Fibroblast of the aortic adventitia (primary cell): Measurements from ENCODE around the gene HOXA4. TPM values are rescaled to one million over a fixed set of nuclear protein-coding genes. Genes with fewer than 3 reads are reported as not detected.

Experiments
- DNase-seq: peaks from one replicate; pipeline ENCODE4 v3.0.0-alpha.2; 2010; ENCODE audit warnings: low read depth
- H3K4me3 ChIP-seq: 2 replicates; pipeline ENCODE4 v1.5.1; 2011; ENCODE audit warnings: low read depth, mild to moderate bottlenecking, control low read depth, low read length, moderate library complexity
- CTCF ChIP-seq: IDR thresholded peaks from 2 replicates; pipeline ENCODE4 v1.5.1; 2011; ENCODE audit warnings: mild to moderate bottlenecking, low read length, control low read depth, inconsistent platforms; ENCODE audit not compliant: insufficient read depth
- total RNA-seq: library from RNA; depleted of rRNA; stranded (reverse); fragments of >200 nt; gene quantifications from 2 replicates; pipeline ENCODE4 v1.2.3, GENCODE V29; 2012; ENCODE audit warnings: low replicate concordance

HOXA4 gene
- total RNA-seq, 1 donor: 0.99 TPM

DNA sequence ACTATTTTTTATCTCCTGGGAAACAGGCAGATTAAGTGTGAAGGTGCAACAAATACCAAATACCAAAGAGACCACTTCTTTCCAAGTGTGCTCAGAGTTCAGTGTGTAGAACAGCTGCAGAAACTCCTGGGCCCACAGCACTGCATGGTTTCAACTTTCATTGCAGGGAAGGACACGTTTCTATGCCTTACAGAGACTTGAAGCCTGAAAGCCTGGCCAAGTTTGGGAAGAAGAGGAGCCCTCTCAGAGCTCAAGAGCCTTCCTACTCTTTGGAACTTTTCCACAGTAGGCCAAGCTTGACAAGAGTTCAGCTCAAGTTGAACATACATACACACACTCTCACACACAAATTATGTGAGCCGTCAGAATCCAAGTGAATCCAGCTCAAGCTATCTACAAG is 2.5 kb downstream of the HOXA4 start:
- TF ChIP-seq CTCF: no peak
- H3K4me3 ChIP-seq: no peak overlapping the region
- DNase-seq: peak; percentile 59

GRCh38 chr7:27126596-27127327 is 3.8 kb downstream of the HOXA4 start:
- no peak for DNase-seq
- TF ChIP-seq CTCF: no peak
- no peak overlapping the region for H3K4me3 ChIP-seq

- DNase-seq: no peak
- TF ChIP-seq CTCF: no peak
- H3K4me3 ChIP-seq: no peak overlapping the region
These were observed 4.6 kb downstream of the HOXA4 start for GRCh38 chr7:27125986-27126394.

DNA sequence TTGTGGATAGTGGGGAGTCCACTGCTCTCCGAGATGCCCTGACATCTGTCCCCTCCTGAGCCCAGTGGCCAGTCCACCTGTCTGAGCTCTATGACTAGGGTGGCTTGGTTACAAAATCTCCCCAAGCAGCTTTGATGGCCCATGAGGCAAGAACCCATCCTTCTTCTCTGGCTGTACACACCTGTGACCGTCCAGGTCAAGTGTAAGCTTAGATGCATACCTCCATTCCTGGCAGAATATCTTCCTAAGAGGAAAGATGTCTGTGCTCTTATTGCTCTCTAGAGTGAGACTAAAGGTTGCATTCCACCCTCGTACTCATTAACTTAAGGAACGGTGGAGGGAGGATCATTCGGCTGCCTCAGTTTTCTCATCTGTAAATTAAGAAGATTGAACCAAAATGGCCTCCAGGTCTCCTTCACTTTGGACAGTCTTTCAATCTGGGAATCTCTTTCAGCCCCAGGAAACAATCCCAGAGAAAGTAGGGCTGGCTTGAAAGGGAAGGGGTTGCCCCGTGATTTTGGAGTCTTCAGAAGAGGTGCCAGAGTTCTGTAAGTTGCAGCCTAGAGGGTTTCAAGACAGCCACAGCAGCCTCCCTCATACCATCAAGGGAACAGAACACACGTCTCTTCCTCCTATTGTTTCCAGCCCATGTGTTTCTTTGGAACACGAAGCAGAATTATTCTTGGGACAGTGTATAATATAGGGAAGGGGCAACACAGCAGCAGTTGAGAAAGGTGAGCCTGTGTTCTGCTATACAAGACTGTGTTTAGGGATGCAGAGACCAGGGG is 5.5 kb downstream of the HOXA4 start:
- TF ChIP-seq CTCF: no peak
- H3K4me3 ChIP-seq: no peak overlapping the region
- no peak for DNase-seq

DNA sequence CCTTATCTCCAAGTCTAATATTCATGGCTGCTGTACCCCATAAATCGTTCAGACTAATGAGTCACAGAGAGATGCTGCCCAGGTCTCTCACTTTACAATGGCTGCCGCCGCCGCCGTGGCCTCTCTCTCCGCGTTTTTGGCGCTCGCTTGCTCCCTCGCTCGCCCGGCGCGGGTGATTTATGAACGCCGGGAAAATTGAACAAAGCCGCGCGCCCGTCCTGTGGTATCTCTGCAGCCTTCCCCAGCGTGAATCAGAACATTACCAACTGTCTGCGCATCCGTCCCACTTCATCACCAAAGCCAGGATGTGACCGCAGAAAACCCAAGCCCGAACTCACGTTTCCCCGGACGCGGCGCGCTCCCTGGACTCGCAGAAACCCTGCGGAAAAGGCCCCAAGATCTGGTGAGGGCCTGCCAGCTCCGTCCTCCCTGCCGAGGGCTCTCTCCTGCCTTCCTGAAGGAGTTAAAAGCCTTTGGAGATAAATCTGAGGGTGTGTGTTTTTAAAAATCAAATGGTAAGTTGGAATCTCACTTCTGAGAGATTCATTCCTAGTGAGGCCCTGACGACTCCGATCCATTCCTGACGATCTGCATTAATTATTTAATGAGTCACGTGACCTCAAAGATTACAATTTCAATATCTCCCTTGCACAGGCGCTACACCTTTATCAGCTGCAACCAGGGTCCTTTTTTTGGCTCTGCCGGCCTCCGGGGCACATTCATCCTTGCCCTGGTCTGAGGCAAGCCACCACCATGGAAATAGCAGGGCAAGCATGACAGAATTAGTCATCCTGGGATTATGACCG is 6.3 kb downstream of the HOXA4 start:
- no peak overlapping the region for H3K4me3 ChIP-seq
- DNase-seq: peak; percentile 73
- TF ChIP-seq CTCF: no peak

GRCh38 chr7:27123477-27124053 is 7.0 kb downstream of the HOXA4 start:
- peak overlapping the region; percentile 35 for H3K4me3 ChIP-seq
- TF ChIP-seq CTCF: no peak

More at GRCh38 chr7:27123477-27124053, 7.0 kb downstream of the HOXA4 start:
- DNase-seq: no peak
